HepG2 (cell line): ENCODE data around the gene SNF8. TPM values are rescaled to one million over a fixed set of nuclear protein-coding genes. Genes with fewer than 3 reads are reported as not detected.

Experiments
- ASH2L ChIP-seq: fragments of 300-600, 200-600 bp; sonication (generic); IDR thresholded peaks from 2 replicates; pipeline ENCODE4 v1.7.0; 2017; ENCODE audit warnings: low read depth, mild to moderate bottlenecking, moderate library complexity, mixed read lengths, low read length; ENCODE audit not compliant: insufficient read length
- ATF6 ChIP-seq: sonication (generic); formaldehyde crosslinking; conservative IDR thresholded peaks from 2 replicates; pipeline ENCODE4 v1.4.0; 2020; ENCODE audit warnings: missing genetic modification reagents
- BCL6 ChIP-seq: IDR thresholded peaks from 2 replicates; pipeline ENCODE4 v1.6.1; 2016; ENCODE audit warnings: missing genetic modification reagents, missing compliant biosample characterization
- IKZF1 ChIP-seq: fragments of 450-650 bp; IDR thresholded peaks from 2 replicates; pipeline ENCODE4 v1.7.1; 2016
- IRF9 ChIP-seq: sonication (generic); formaldehyde crosslinking; IDR thresholded peaks from 2 replicates; pipeline ENCODE4 v1.8.0; 2022; ENCODE audit warnings: missing genetic modification reagents, mild to moderate bottlenecking, borderline replicate concordance
- ISX ChIP-seq: sonication (generic); formaldehyde crosslinking; conservative IDR thresholded peaks from 2 replicates; pipeline ENCODE4 v1.5.0; 2020; ENCODE audit warnings: missing genetic modification reagents
- MTA1 ChIP-seq: sonication (generic); formaldehyde crosslinking; IDR thresholded peaks from 2 replicates; pipeline ENCODE4 v1.4.0; 2020; ENCODE audit warnings: missing genetic modification reagents, mild to moderate bottlenecking, borderline replicate concordance
- MTF2 ChIP-seq: sonication (generic); formaldehyde crosslinking; IDR thresholded peaks from 2 replicates; pipeline ENCODE4 v1.5.0; 2020; ENCODE audit warnings: missing genetic modification reagents, borderline replicate concordance
- SKI ChIP-seq: fragments of 450-650 bp; IDR thresholded peaks from one replicate; pipeline ENCODE4 v1.6.1; 2018; ENCODE audit warnings: mild to moderate bottlenecking; ENCODE audit not compliant: partially characterized antibody
- SMAD3 ChIP-seq: sonication (generic); formaldehyde crosslinking; IDR thresholded peaks from 2 replicates; pipeline ENCODE4 v1.4.0; 2020; ENCODE audit warnings: missing genetic modification reagents
- ZBTB7A ChIP-seq: sonication (generic); formaldehyde crosslinking; IDR thresholded peaks from 2 replicates; pipeline ENCODE4 v1.8.0; 2022; ENCODE audit warnings: mild to moderate bottlenecking, missing genetic modification reagents
- ZNF496 ChIP-seq: sonication (generic); formaldehyde crosslinking; IDR thresholded peaks from 2 replicates; pipeline ENCODE4 v1.8.1; 2023; ENCODE audit warnings: mild to moderate bottlenecking, moderate library complexity, missing genetic modification reagents; ENCODE audit not compliant: insufficient replicate concordance
- ZNF691 ChIP-seq: sonication (generic); formaldehyde crosslinking; IDR thresholded peaks from 2 replicates; pipeline ENCODE4 v1.4.0; 2020; ENCODE audit warnings: missing genetic modification reagents, low read depth, mild to moderate bottlenecking, borderline replicate concordance
- ZNF772 ChIP-seq: sonication (generic); formaldehyde crosslinking; IDR thresholded peaks from 2 replicates; pipeline ENCODE4 v1.5.0; 2020; ENCODE audit warnings: mild to moderate bottlenecking, missing genetic modification reagents
- ZNF775 ChIP-seq: sonication (generic); formaldehyde crosslinking; IDR thresholded peaks from 2 replicates; pipeline ENCODE4 v1.4.0; 2020; ENCODE audit warnings: missing genetic modification reagents, mild to moderate bottlenecking, moderate library complexity, borderline replicate concordance
- polyA plus RNA-seq, 8 experiments: library from polyadenylated mRNA; depleted of rRNA in 3 of 8; stranded (reverse) in 7 of 8; unstranded in 1 of 8; fragments of >200 nt; fragmentation: Illumina TruSeq in 4 of 8; extraction: Trizol in 4 of 8; gene quantifications; 2 replicates each; pipeline versions ENCODE4 v1.2.1 to v1.2.3, GENCODE V29; 2011 to 2016; ENCODE audit warnings: low read depth in 4 of 8, missing spikeins in 1 of 8, mixed read lengths in 1 of 8; ENCODE audit not compliant: insufficient read depth in 1 of 8
- total RNA-seq, 5 experiments: library from RNA; depleted of rRNA; stranded (reverse); fragments of >200 nt; fragmentation: Illumina TruSeq; extraction: Trizol; gene quantifications; 2 replicates each; pipeline ENCODE4 v1.2.3, GENCODE V29; 2016; ENCODE audit warnings: low read depth in 1 of 5
- TF ChIP-seq, protein P1 (sequence below): sonication (generic); formaldehyde crosslinking; IDR thresholded peaks from 2 replicates; pipeline ENCODE4 v1.4.0; 2020; ENCODE audit warnings: missing genetic modification reagents
- TF ChIP-seq, protein P2 (sequence below): IDR thresholded peaks from 2 replicates; pipeline ENCODE4 v1.6.1; 2016; ENCODE audit warnings: missing genetic modification reagents, missing compliant biosample characterization

The SNF8 gene
- total and polyA plus RNA-seq, 2 of the 13 experiments (the other 11 are each of a cell fraction or from before 2014, with no cell fraction given), result 114 to 153 TPM

GRCh38 chr17:48970865-48971687 lies 26.4 kb upstream of the SNF8 start (continued):
- TF ChIP-seq, protein P1, sequence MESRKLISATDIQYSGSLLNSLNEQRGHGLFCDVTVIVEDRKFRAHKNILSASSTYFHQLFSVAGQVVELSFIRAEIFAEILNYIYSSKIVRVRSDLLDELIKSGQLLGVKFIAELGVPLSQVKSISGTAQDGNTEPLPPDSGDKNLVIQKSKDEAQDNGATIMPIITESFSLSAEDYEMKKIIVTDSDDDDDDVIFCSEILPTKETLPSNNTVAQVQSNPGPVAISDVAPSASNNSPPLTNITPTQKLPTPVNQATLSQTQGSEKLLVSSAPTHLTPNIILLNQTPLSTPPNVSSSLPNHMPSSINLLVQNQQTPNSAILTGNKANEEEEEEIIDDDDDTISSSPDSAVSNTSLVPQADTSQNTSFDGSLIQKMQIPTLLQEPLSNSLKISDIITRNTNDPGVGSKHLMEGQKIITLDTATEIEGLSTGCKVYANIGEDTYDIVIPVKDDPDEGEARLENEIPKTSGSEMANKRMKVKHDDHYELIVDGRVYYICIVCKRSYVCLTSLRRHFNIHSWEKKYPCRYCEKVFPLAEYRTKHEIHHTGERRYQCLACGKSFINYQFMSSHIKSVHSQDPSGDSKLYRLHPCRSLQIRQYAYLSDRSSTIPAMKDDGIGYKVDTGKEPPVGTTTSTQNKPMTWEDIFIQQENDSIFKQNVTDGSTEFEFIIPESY, result peak; percentile 21; the same call in 1 of the 2 replicates
- TF ChIP-seq IRF9 (no peak), SMAD3 (0 out of 2 replicates have a peak, but pooled peaks have one; percentile 37), ZNF496 (CRISPR knock-in tag) (no peak), ATF6 (CRISPR knock-in tag) (no peak), IKZF1 (no peak), SKI (peak; percentile 73), MTA1 (peak; percentile 95), ZBTB7A (CRISPR knock-in tag) (peak; percentile 66; the same call in 1 of the 2 replicates), ASH2L (peak; percentile 87), ZNF772 (peak; percentile 90), BCL6 (CRISPR knock-in tag) (peak; percentile 56), MTF2 (CRISPR knock-in tag) (no peak), ZNF775 (no peak), ZNF691 (CRISPR knock-in tag) (peak; percentile 87; the same call in 1 of the 2 replicates), ISX (CRISPR knock-in tag) (no peak)
- TF ChIP-seq, protein P2, sequence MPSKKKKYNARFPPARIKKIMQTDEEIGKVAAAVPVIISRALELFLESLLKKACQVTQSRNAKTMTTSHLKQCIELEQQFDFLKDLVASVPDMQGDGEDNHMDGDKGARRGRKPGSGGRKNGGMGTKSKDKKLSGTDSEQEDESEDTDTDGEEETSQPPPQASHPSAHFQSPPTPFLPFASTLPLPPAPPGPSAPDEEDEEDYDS (CRISPR knock-in tag), result peak; percentile 81; the same call in 1 of the 2 replicates
